Testis (tissue), 2 donors: ENCODE data around the gene CRHBP.

Source experiments
- CTCF ChIP-seq, 3 experiments: fragments of 450-650 bp in 2 of 3; fragments of 200-600 bp in 1 of 3; sonication (generic) in 1 of 3; IDR thresholded peaks; one replicate each; pipeline ENCODE4 v1.5.1; 2016 to 2019; ENCODE audit warnings: antibody characterized with exemption in 3 of 3, mild to moderate bottlenecking in 2 of 3, moderate library complexity in 1 of 3
- POLR2A ChIP-seq: fragments of 450-650 bp; IDR thresholded peaks from one replicate; pipeline ENCODE4 v1.6.1; 2017; ENCODE audit warnings: antibody characterized with exemption, mild to moderate bottlenecking, moderate library complexity

GRCh38 chr5:76994337-76994736, 41.5 kb downstream of the CRHBP start:
- TF ChIP-seq CTCF (IDR thresholded peaks at IDR 0.05) (no peak), POLR2A (no peak)
